Measurements from ENCODE around the gene NPPA. TPM values are rescaled to one million over a fixed set of nuclear protein-coding genes. Genes with fewer than 3 reads are reported as not detected.

The NPPA gene
- polyA plus RNA-seq, 1 of the 3 experiments (the other 2 are of a cell fraction) = not detected

GRCh38 chr1:11858613-11858967, 11.0 kb upstream of the NPPA start, which contains the start of gene NPPB (continued):
- TF ChIP-seq, protein P1, sequence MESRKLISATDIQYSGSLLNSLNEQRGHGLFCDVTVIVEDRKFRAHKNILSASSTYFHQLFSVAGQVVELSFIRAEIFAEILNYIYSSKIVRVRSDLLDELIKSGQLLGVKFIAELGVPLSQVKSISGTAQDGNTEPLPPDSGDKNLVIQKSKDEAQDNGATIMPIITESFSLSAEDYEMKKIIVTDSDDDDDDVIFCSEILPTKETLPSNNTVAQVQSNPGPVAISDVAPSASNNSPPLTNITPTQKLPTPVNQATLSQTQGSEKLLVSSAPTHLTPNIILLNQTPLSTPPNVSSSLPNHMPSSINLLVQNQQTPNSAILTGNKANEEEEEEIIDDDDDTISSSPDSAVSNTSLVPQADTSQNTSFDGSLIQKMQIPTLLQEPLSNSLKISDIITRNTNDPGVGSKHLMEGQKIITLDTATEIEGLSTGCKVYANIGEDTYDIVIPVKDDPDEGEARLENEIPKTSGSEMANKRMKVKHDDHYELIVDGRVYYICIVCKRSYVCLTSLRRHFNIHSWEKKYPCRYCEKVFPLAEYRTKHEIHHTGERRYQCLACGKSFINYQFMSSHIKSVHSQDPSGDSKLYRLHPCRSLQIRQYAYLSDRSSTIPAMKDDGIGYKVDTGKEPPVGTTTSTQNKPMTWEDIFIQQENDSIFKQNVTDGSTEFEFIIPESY (IDR thresholded peaks at IDR 0.05; ENCODE audit: borderline replicate concordance, low read depth) = no peak
- TF ChIP-seq, protein P2, sequence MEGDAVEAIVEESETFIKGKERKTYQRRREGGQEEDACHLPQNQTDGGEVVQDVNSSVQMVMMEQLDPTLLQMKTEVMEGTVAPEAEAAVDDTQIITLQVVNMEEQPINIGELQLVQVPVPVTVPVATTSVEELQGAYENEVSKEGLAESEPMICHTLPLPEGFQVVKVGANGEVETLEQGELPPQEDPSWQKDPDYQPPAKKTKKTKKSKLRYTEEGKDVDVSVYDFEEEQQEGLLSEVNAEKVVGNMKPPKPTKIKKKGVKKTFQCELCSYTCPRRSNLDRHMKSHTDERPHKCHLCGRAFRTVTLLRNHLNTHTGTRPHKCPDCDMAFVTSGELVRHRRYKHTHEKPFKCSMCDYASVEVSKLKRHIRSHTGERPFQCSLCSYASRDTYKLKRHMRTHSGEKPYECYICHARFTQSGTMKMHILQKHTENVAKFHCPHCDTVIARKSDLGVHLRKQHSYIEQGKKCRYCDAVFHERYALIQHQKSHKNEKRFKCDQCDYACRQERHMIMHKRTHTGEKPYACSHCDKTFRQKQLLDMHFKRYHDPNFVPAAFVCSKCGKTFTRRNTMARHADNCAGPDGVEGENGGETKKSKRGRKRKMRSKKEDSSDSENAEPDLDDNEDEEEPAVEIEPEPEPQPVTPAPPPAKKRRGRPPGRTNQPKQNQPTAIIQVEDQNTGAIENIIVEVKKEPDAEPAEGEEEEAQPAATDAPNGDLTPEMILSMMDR (IDR thresholded peaks at IDR 0.05) = no peak
- TF ChIP-seq GABPA (IDR thresholded peaks at IDR 0.05; ENCODE audit: low read depth) (no peak), RFX5 (IDR thresholded peaks at IDR 0.05; ENCODE audit: low read length) (no peak), CHD2 (IDR thresholded peaks at IDR 0.05; ENCODE audit: low read length, partially characterized antibody) (no peak)

- WGBS (ENCODE audit: low lambda C conversion rate) = 52% methylated on average over 9 of the region's 14 CpGs
- TF ChIP-seq, protein P2 (IDR thresholded peaks at IDR 0.05) = no peak
- no peak for TF ChIP-seq REST (IDR thresholded peaks at IDR 0.05; ENCODE audit: low read depth, low read length)
- no peak for TF ChIP-seq RXRA (IDR thresholded peaks at IDR 0.05; ENCODE audit: borderline replicate concordance, low read depth)
- TF ChIP-seq CHD2 (IDR thresholded peaks at IDR 0.05; ENCODE audit: low read length, partially characterized antibody) = no peak
- no peak for TF ChIP-seq RCOR1 (IDR thresholded peaks at IDR 0.05; ENCODE audit: low read length)
- no peak for TF ChIP-seq FOSL2 (IDR thresholded peaks at IDR 0.05; ENCODE audit: borderline replicate concordance, low read depth)
- no peak for TF ChIP-seq USF2 (IDR thresholded peaks at IDR 0.05; ENCODE audit: borderline replicate concordance, low read depth, low read length)
- TF ChIP-seq GATA2 (CRISPR knock-in tag; IDR thresholded peaks at IDR 0.05) = no peak
- TF ChIP-seq POLR2AphosphoS5 (IDR thresholded peaks at IDR 0.05; ENCODE audit: low read depth, low read length) = no peak
- no peak for TF ChIP-seq TEAD4 (IDR thresholded peaks at IDR 0.05; ENCODE audit: borderline replicate concordance, insufficient read depth)
- no peak for TF ChIP-seq YY1 (IDR thresholded peaks at IDR 0.05; ENCODE audit: low read depth)
- no peak for TF ChIP-seq SMC3 (IDR thresholded peaks at IDR 0.05; ENCODE audit: low read depth, low read length)
- Histone ChIP-seq H3F3A (replicated peaks; ENCODE audit: insufficient read depth) (no peaks in the 10 kb centered on the region), H2AFZ (ENCODE audit: low read depth) (no peak overlapping the region), H3K27ac (ENCODE audit: low read depth in 2 of 2, low read length in 1 of 2) (no peak overlapping the region), H3K9me2 (no peaks in the 10 kb centered on the region), H3K4me3 (ENCODE audit: low read depth in 2 of 2, low read length in 1 of 2) (no peak overlapping the region), H3K27me3 (ENCODE audit: insufficient read depth) (peaks cover 5% of the 10 kb centered on the region; the same call in 1 of the 2 replicates), H3K36me3 (replicated peaks in 1 of 2; ENCODE audit: control insufficient read depth in 1 of 2, insufficient read depth in 2 of 2, low read length in 1 of 2) (no peaks in the 10 kb centered on the region), H3K9me3 (no peaks in the 10 kb centered on the region), H3K4me2 (no peak overlapping the region), H3K4me1 (ENCODE audit: control insufficient read depth in 1 of 2, insufficient read depth in 2 of 2, low read depth in 1 of 2, low read length in 1 of 2) (peaks cover 0 to 11% of the 10 kb centered on the region in 2 experiments; a peak in 1 of 4 replicates), H3K79me2 (ENCODE audit: insufficient read depth) (no peaks in the 10 kb centered on the region), H3K9ac (no peak overlapping the region), H4K20me1 (ENCODE audit: insufficient read depth) (no peaks in the 10 kb centered on the region)
- POLR2A ChIA-PET = no interaction called here
- no peak for DNase-seq
- CTCF ChIA-PET = interaction anchor here (1.2 to 2.2 kb wide), 2 partner anchors 20 to 35 kb away, joined by 5 read pairs; no protein-coding TSS in a partner anchor
Measured at GRCh38 chr1:11858158-11858557, 10.6 kb upstream of the NPPA start.

Data from SK-N-SH (cell line).